AG09309 (cell line): ENCODE results near the gene PTGIS.

Experiments
- DNase-seq: peaks from one replicate; pipeline ENCODE4 v3.0.0-alpha.2; 2010; ENCODE audit warnings: low read depth
- H3K4me3 ChIP-seq: 2 replicates; pipeline ENCODE4 v1.5.1; 2011; ENCODE audit warnings: mild to moderate bottlenecking, low read depth, low read length, moderate library complexity; ENCODE audit not compliant: control insufficient read depth
- TF ChIP-seq, protein P1 (sequence below): IDR thresholded peaks from 2 replicates; pipeline ENCODE4 v1.5.1; 2011; ENCODE audit warnings: mild to moderate bottlenecking, low read depth, low read length, inconsistent platforms; ENCODE audit not compliant: insufficient read depth, control insufficient read depth; ENCODE audit errors: missing control alignments

PTGIS gene

DNA sequence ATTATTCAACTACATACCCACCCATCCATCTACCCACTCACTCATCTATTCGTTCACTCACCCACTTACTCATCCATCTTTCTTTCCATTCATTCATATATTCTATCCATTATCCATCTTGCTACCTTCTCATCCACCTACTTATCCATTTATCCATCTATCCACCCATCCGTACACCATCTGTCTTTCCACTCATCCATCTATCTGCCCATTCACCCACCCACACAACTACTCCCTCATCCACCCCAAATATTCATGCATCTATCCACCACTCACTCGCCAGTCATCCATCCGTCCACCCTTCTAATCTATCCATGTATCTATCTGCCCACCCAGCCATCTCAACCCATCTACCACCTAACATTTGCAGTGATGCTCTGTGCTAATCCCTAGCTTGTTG lies 71.9 kb downstream of the PTGIS start:
- H3K4me3 ChIP-seq = no peak overlapping the region
- no peak for DNase-seq
- TF ChIP-seq, protein P1, sequence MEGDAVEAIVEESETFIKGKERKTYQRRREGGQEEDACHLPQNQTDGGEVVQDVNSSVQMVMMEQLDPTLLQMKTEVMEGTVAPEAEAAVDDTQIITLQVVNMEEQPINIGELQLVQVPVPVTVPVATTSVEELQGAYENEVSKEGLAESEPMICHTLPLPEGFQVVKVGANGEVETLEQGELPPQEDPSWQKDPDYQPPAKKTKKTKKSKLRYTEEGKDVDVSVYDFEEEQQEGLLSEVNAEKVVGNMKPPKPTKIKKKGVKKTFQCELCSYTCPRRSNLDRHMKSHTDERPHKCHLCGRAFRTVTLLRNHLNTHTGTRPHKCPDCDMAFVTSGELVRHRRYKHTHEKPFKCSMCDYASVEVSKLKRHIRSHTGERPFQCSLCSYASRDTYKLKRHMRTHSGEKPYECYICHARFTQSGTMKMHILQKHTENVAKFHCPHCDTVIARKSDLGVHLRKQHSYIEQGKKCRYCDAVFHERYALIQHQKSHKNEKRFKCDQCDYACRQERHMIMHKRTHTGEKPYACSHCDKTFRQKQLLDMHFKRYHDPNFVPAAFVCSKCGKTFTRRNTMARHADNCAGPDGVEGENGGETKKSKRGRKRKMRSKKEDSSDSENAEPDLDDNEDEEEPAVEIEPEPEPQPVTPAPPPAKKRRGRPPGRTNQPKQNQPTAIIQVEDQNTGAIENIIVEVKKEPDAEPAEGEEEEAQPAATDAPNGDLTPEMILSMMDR = no peak

DNA sequence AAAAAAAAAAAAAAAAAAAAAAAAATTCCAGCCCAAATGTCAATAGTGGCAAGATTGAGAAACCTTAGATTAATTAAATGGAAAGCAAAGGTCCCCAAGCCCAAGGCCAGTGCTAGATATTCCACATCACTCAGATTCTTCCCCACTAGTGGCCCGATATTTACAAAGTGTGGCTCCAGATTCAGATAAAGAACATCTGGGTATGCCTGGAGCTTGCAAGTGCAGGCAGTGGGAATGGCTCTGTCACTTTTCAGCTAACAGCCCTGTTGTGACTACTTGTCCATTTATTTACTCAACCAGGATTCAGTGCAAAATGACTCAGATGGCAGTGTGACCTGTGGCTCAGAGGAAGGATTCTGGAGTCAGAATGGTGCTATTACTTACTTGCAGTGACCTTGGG lies 77.2 kb downstream of the PTGIS start:
- TF ChIP-seq, protein P1 = no peak
- no peak for DNase-seq
- no peak overlapping the region for H3K4me3 ChIP-seq

DNA sequence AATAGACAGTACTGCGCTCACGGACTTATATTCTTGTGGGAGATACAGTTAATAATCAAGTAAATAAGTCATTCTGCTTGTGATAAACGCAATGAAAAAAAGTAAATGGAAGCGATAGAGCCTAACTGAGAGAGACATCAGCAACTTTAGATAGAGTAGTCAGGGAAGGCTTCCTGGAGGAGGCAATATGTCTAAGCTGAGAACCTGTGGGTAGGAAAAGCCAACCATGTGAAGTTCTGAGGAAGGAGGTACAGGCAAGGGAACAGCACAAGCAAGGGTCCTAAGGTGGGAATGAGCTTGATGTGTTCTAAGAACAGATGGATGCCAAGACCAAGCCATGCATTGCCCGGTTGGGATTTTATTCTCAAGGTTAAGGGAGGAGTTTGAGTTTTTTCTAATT lies 78.2 kb downstream of the PTGIS start:
- H3K4me3 ChIP-seq = no peak overlapping the region
- no peak for DNase-seq
- TF ChIP-seq, protein P1 = no peak

DNA sequence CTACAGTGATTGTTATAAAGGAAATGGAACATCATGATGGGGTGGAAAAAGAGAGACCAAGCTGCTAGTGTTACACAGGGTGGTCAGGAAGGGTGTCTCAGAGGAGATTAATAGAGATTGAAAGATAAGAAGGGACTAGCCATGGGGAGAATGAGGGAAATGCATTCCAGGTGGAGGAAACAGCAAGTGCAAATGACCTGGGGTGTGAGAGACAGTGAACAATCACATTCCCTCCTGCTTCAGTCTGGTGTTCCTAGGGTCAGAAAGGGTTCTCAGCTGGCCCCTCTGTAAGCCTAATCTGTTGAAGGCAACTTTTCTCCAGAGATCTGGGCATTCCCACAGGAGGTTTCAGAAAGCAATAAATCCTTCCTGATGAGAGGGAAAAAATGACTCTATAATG lies 81.9 kb downstream of the PTGIS start:
- TF ChIP-seq, protein P1 = no peak
- DNase-seq = no peak
- H3K4me3 ChIP-seq = no peak overlapping the region

DNA sequence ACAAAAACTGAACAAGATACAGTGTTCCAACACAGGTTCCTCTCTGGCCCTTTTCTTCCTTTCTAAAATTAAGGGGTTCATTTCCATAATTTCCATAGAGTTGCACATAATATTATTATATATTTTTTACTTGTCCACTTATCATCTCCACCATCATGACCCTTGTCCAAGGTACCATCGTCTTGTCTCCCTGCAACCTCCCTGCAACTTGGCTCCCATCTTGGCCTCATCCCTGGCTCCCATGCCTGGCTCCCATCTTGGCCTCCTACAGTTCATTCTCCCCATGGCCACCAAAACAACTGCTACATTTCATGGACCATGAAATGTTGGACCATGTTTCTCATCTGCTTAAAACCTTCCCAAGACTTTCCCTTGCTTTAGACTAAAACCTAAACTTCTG lies 82.4 kb downstream of the PTGIS start:
- DNase-seq = no peak
- no peak overlapping the region for H3K4me3 ChIP-seq
- TF ChIP-seq, protein P1 = no peak

DNA sequence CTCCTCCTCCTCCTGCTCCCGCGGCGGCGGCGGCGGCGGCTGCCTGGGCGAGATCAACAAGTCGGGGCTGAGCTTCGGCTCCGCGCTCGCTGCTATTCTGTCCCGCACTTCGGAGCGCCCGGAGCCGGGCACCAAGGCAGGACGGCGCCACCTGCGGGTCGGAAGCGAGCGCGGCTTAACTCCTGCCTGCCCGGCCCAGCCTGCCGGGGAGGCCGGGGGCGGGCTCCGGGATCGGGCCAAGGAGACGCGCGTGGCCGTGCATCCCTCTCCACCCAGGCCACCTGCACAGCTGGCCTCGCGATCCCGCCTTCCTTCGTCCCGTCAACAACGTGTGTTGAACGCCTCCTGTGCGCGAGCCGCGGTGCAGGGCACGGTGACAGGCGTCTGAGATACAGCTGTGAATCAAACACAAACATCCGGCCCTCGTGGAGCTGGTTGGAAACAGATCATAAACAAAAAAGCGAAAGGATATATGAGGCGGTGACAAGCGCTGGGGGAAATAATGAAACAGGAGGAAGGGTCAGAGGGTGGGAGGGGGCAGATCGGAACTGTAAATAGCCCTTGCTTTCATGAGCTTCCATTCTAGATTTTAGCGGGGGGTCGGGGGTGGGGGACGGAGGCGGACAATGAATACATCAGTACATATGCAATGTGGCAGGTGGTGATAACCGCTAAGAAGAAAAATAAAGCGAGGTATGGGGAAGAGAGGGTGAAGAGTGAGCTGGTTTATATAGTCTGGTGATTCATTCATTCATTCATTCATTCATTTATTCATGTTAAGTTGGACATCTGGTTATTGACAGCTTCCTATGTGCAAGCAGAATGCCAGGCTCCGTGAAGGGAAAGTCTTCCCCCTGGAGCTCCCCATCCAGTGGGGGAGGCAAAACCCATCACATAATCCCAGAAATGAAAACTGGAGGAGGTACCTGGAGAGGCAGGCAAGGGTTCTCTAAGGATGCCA lies 83.5 kb downstream of the PTGIS start:
- DNase-seq = peak; percentile 16
- peak overlapping the region; percentile 38 for H3K4me3 ChIP-seq
- TF ChIP-seq, protein P1 = peak; percentile 65
